ENCODE measurements around the gene NELL2.
"Not testable (repeated sequence)": the region's sequence is repeated elsewhere in the genome, so short reads cannot be mapped to it uniquely, and the experiment has no call there.

The NELL2 gene

DNA sequence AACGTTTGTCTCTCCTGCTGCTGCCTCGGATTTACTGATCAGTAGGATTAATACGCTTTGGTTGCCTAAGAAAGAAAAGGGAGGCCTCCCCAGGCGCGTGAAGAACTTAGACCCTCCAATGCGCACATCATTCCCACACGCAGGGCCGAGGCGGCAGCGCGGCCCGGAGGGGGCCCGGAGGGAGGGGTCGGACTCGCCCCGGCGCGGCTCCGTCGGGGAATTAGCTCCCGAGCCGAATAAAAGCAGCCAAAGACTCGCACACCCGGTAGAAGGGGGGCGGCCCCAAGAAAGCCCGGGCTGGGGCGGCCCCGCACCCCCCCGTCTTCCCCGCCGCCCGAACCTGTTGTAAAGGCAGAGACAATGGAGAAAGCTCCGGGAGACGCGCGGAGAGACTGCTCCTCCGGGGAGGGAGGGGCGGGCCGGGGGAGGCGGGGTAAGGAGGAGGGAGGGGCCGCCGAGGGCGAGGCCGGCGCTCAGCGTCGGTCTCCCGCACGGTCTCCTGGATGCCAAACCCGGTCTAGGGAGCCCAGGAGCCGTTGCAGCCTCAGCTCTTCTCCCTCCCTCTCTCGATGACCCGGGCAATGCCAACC lies at the start of gene NELL2:
Gene NELL2, minus strand, starts transcription at position 362 of the 590 bp plus-strand sequence. CDS start 446 bp downstream, outside the sequence.
- peak; percentile 44 to 48 for DNase-seq (ENCODE audit: low read depth in 1 of 2, low spot score in 1 of 2)

DNA sequence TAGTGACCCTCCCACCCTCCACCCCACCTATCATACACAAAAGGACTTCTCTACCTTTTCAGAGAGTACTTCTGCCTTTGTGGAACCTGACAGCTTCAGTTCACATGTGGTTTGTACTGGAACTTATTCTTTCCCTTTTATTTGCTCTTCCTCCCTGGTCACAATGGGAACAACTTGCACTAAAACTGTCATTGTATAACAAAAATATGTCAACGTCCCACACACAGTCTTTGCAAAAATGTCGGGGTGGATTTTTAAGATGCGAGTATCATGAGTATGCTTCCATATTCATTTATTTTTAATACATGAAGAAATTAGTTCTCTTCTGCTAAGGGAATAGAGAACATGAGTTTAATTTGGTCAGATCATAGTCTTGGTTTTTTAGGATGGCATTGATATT lies 45.6 kb upstream of the NELL2 start:
- DNase-seq (ENCODE audit: low read depth in 1 of 2, low spot score in 1 of 2), result no peak

DNA sequence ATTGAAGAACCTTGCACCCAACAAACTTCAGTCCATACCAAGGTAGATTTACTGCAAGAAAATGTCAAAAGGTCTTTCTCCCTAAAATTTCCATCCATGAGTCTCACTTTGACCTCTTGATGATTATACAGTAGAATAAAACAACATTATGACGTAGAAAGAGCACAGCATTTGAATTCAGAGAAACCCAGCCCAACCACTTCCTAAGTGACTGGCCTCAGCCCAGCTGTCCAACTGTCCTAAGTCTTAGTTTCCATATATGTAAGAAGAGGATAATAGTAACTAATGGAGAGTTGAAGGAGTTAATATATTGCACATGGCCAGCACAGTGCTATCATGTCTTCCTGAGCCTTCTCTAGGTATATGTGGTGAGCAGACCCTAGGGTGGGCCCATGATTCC lies 41.0 kb upstream of the NELL2 start:
- no peak for DNase-seq (ENCODE audit: low read depth in 1 of 2, low spot score in 1 of 2)

DNA sequence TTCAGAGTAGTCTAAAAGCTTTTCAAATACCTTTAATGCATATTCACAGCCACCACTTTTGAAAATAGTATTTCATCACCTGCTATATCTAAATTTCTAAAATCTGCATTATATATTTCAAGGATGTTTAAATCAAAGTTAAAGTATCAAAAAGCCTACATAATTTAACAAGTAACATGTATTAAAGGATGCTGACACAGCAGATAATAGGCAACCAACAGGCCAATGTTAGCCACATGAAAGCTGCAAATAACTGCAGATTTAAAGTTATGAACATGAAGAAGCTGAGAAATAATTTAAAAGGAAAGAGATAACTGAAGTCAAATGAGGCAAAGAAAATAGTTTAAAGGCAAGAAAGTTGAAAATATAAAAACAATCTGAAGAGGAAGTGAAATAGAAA lies 39.8 kb upstream of the NELL2 start:
- DNase-seq (ENCODE audit: low read depth in 1 of 2, low spot score in 1 of 2), result no peak

DNA sequence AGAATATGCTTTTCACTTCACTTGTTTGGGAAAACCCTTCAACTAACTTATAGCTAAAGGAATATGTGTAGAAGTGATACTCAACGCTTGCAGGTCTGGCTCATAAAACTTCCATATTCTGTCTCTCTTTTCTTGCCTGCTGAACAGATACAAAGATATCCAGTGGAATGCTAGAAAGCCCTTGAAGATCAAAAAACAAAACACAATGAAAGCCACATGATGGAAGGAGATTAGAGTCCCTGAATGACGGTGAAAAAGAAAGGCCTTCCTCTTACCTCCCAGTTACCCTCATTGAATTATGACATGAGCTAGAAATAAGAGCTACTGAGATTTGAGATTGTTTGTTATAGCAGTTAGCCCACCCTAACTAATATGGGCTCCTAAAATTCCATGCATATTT lies 28.2 kb upstream of the NELL2 start:
- DNase-seq (ENCODE audit: low read depth in 1 of 2, low spot score in 1 of 2), result no peak

DNA sequence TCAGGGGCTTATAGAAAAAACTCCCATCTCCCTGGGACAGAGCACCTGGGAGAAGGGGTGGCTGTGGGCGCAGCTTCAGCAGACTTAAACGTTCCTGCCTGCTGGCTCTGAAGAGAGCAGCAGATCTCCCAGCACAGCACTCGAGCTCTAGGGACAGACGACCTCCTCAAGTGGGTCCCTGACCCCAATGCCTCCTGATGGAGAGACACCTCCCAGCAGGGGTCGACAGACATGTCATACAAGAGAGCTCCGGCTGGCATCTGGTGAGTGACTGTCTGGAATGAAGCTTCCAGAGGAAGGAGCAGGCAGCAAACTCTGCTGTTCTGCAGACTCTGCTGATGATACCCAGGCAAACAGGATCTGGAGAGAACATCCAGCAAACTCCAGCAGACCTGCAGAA lies 22.0 kb upstream of the NELL2 start:
- not testable (repeated sequence) for DNase-seq (ENCODE audit: low read depth in 1 of 2, low spot score in 1 of 2)

DNA sequence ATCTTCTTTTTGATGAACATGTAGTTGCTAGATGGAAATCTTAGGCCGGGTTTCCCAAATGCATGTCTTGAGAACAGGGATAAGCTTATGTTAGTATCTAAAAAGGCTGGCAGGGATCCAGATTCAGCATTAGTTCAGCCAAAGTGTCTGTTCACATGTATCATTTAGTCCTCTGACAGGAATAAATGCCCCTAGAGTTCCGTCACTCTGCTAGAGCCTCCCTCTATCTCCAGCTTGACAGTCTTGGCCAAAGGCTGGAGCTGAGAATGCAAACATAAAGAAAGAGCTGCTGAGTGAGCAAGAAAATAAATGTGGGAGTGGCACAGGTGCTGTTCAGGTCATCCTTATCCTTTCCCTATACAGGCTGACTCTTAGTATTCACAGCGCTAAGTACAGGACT lies 13.8 kb upstream of the NELL2 start:
- DNase-seq (ENCODE audit: low read depth in 1 of 2, low spot score in 1 of 2), result no peak

DNA sequence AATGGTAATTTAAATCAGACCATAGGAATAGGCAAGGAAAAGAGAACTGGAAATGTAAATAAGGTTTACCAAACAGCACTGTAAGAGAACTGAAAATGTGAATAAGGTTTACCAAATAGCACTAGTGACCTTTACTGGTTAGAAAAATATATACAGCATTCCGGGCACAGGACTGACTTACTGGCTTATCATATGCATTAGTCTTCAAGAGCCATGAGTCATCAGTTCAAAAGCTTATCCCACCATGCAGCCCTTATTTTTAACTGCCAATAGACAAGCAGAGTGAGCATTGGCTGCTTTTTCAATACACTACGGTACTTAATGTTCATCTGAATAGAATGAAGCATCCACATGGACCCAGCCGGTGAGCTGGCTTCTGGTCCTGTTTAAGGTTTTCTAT lies 13.0 kb upstream of the NELL2 start:
- no peak for DNase-seq (ENCODE audit: low read depth in 1 of 2, low spot score in 1 of 2)

DNA sequence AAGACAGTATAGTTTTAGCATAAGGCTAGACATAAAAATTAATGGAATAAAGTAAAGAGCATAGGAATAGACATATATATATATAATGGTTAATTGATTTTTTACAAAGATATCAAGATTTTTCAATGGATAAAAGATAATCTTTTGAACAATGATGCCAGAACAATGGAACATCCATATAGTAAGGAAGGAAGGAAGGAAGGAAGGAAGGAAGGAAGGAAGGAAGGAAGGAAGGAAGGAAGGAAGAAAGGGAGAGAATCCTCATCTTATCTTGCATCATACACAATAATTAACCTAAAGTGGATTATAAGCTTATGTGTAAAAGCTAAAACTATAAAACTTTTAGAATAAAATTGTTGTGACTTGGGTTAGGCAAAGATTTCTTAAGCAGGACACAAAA lies 9.8 kb upstream of the NELL2 start:
- DNase-seq (ENCODE audit: low read depth in 1 of 2, low spot score in 1 of 2), result no peak

DNA sequence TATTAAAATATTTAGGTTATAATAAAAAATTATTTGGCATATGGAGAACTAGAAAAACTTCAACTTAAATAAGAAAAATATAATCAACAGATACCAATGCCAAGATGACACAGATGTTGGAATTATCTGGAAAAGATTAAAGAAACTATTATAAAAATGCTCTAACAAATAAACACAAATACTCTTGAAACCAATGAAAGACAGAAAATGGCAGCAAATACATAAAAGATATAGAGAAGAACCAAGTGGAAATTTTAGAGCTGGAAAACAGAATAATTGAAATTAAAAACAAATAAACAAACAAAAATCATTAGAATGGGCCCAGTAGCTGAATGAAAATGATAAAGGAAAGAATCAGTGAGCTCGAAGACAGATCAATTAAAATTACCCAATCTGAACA lies 5.1 kb upstream of the NELL2 start:
- DNase-seq (ENCODE audit: low read depth in 1 of 2, low spot score in 1 of 2), result no peak

DNA sequence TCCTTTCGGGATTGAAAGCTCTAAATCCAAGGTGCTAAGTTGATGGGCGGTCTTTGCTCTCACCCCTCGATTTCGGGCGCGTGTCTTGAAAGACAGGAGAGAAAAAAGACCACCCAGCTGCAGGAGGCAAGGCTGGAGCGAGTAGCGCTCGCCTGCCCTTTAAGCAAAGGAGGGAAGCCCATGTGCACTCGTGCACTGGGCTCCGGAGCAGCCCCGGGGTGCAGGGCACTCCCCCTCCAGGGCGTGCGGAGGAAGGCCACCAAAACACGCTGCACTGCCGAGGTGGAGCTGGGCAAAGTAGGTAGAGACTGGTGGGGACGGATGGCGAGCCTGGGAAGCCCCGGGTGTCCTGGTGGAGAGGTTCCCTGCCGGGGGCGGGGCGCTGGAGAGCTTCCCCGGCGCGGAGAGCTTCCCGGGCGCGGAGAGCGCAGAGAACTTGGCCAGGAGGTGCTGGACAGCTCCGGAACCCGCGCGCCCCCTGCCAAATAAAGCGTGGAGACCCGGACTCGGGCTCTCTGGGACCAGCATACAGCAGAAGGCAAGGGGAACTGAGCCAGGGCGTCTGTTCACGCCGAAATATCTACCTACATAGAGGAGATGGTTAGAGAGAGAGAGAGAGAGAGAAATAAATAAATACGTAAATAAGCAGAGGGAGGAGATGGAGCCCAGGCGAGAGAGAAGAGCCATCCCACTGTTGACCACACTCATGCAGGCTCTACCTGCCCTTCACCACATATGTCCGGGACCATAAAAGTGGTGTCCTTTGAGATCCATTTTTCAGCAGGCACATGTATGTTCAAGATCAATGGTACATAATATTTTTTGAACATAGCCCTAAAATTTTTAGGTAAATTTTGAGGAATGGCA lies 662 bp upstream of the NELL2 start:
- DNase-seq (ENCODE audit: low read depth in 1 of 2, low spot score in 1 of 2), result peak; percentile 11 to 18

DNA sequence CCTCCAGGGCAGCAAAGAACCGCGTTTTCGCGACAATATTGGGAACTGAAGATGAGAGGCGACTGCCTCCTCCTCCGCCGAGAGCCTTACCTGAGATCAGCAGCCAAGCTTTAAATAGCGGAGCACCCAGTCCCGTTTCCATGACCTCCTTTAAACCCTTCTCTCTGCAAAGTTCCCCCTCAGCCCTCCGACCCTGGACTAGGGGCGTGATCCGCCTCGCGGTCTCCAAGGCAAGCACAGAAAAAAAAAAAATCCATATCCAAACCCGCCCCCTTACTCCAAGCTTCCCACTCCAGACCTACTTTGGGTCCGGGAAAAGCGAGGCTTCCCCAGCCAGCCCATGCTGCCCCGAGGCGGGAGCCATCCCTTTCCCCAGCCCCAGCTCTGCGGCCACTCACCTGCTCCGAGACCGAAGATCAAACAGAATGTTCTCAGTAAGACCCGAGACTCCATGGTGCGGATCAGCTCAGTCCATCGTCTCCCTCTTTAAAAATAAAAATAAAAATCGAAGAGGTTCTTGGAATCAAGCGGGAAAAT lies 630 bp downstream of the NELL2 start:
- DNase-seq (ENCODE audit: low read depth in 1 of 2, low spot score in 1 of 2), result no peak

DNA sequence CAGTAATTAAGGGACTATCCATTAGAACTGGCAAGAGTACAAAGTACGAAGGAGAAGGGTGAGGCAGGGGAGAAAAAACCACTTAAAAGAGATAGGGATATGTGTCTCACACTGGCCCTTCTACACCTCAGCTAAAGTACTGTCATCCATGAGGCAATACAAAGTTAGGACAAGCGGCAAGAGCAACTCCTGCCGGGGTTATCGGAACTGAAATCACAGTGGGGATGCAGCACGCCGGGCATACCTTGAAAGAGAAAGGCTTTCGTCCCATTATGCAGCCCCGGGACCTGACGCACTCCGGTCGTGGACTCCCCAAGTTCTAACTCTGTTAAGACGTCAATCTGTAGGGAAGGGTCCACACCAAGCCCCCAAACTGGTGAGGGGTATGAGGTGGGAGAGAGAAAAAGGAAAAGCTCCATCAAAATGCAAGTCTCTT lies 1.1 kb downstream of the NELL2 start:
- peak in 1 of 2 donors; percentile 22 for DNase-seq (ENCODE audit: low read depth in 1 of 2, low spot score in 1 of 2)

DNA sequence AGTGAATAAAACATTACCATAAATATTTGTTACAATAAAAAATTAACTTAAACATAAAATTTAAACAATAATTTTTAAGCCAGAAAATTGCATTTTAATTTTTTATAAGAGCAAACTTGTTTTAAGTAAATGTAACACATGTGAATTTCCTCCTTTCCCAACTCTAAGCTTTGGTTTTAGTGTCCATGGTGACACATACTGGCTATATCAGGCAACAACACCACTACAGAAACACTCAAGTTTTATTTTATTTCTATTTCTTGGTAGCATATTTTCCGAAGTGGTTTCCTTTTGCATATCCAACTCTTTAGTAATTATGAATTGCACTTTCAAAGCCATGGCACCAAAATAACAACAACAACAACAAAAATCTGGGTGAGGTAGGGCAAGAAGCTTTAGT lies 2.2 kb downstream of the NELL2 start:
- DNase-seq (ENCODE audit: low read depth in 1 of 2, low spot score in 1 of 2), result no peak

DNA sequence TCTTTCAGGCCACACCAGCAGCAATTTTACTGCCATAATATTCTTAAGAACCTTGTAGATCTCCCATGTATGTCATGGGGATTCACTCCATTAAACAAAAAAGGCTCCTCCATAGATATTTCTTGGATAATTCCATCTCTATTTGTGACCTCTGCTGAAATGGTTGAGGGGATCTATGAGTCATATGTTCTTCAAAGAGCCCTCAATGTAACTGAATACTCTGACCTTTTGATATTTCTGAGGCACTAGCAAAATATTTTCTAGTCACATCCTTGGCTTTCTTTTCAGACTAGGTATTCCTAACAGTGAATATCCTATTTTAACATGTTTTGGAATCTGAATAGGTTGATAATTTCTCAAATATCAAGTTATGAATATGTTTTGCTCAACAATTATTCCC lies 6.6 kb downstream of the NELL2 start:
- no peak for DNase-seq (ENCODE audit: low read depth in 1 of 2, low spot score in 1 of 2)

DNA sequence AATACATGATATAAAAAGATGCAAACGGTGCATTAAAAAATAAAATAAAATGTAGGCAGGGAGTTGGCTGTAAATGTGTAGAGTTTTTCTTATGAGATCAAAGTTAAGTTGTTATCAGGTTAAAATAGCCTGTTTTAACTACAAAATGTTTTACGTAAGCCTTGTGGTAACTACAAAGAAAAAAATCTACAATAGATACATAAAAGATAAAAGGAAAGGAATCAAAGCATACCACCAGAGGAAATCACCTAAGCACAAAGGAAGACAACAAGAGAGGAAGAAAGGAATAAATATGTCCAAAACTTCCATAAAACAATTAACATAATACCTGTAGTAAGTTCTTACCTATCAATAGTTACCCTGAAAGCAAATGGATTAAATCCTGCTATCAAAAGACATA lies 12.2 kb downstream of the NELL2 start:
- DNase-seq (ENCODE audit: low read depth in 1 of 2, low spot score in 1 of 2), result no peak

DNA sequence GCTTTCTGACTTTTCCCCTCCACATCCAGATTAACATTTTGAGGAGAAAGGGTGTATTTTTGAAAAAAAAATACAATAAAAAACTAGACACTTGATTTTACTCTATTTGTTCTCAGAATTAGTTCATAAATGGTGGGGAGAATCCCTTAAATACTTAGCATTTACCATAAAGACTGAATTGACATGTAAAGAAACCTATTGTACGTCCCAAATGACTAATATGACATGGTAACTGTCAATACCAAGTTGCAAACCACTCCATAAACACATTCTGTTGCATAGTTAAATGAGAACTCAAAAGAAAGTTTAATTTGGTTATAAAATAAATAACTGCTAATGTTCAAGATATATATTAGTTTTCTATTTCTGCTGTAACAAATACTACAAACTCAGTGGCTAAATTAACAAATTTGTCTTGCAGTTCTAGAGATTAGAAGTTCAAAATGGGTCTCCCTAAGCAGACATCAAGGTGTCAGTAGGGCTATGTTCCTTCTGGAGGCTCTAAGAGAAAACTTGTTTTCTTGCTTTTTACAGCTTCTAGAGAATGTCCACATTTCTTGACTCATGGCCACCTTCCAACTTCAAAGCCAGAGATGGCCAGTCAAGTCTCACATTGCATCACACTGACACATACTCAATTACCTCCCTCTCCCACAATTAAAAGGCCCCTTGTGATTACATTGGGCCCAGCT lies 16.0 kb downstream of the NELL2 start:
- DNase-seq (ENCODE audit: low read depth in 1 of 2, low spot score in 1 of 2), result no peak

DNA sequence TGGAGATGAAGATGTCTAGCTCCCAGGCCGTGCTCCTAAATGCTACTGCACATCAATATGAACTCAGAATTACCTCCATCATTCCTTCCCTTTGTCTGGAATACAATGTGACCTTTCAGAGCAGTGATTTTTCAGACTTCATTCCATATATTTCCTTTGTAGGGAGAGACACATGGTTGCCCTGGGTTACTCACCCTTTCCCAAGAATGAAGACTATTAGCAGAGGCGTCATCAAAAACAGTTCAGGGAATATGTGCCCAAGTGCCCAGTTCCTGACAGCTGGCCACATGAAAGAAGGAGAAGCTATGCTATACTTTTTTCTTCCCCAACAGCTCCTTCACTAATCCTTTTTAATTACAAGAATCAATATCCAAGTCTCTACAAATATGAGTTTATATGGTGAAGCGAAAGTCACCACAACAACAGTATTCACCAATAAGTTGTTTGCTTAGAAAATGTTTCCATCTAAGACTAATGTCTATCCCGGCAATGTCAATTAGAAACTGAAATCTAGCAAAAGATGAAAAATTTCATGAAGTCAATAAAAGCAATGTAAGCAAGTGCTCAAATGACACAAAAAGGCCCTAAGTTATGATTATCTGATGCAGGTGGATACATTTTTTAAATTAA lies 17.8 kb downstream of the NELL2 start:
- DNase-seq (ENCODE audit: low read depth in 1 of 2, low spot score in 1 of 2), result no peak

DNA sequence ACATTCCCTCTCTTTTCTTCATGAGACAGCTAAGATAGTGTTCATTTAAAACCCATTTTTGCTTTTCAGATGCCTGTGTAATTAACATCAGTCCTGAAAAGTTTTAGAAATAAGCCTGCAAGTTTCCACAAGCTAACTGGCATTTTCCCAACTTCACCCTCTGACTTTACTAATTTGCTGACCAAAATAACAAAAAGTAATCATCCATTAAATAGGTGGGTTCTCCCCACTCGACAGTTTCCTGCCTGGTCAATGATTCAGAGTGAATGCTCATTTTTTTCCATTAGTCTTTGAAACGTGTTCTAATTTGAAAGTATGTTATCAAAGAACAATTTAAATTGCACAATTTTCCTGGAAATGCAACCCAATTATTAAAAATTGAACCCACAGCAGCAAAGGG lies 23.6 kb downstream of the NELL2 start:
- no peak for DNase-seq (ENCODE audit: low read depth in 1 of 2, low spot score in 1 of 2)

DNA sequence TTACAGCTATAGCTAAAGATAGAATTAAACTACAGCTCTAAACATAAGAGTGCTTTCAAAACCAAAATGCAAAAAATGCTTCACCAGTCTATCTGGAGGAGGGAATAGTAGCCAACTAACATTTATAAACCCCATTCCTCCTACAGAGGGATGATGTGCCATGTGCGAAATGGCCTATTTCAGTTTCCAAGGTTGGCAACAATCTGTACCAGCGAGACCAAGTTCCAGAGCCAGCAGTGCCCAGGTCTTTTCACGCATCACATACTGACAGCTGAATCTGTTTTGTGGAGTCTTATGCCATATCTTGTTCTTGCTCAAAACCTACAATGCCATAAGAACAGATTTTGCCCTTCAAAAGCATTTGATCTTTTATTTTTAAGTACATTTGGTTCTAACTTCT lies 24.5 kb downstream of the NELL2 start:
- no peak for DNase-seq (ENCODE audit: low read depth in 1 of 2, low spot score in 1 of 2)

DNA sequence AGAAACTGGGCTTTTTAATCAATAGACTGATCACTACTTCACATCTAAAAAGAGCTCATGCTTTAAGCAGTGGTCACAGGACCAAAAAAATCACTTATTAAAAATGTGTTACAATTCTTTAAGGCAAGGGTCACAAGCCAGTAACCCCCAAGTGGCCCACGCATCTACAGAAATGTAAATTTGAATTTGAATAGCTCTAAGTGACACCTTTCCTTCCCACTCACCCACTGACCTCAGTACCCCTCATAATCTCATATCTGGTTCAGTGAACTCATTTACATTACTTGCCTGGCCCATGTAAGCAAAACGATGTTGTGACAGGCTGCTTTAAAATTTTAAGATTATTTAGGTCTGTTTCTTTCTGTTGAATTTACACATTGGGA lies 27.4 kb downstream of the NELL2 start:
- DNase-seq (ENCODE audit: low read depth in 1 of 2, low spot score in 1 of 2), result no peak
